Keratinocyte (primary cell): Measurements from ENCODE around the gene PTPRD. TPM values are rescaled to one million over a fixed set of nuclear protein-coding genes. Genes with fewer than 3 reads are reported as not detected.

ENCODE experiments used
- DNase-seq: peaks from one replicate; pipeline ENCODE4 v3.0.0-alpha.2; 2011; ENCODE audit warnings: low read depth, missing footprints, low spot score
- FAIRE-seq: peaks from 2 replicates; lab custom pipeline; 2011; peaks lifted over from hg19 to GRCh38; lab: Jason Lieb, UNC
- H2AFZ ChIP-seq: 2 replicates; pipeline ENCODE4 v1.6.0; 2012; ENCODE audit warnings: low read length, control low read depth, inconsistent platforms; ENCODE audit not compliant: control insufficient read depth
- H3K27ac ChIP-seq: 2 replicates; pipeline ENCODE4 v1.5.1; 2011; ENCODE audit warnings: low read length; ENCODE audit not compliant: control insufficient read depth, insufficient read depth
- H3K27me3 ChIP-seq: 3 replicates; pipeline ENCODE4 v1.6.0; 2011; ENCODE audit warnings: low read length; ENCODE audit not compliant: control insufficient read depth, insufficient read depth; ENCODE audit errors: extremely low read depth
- H3K36me3 ChIP-seq, 2 experiments: 2 replicates in 1 of 2; 3 replicates in 1 of 2; pipeline ENCODE4 v1.5.1; 2011; ENCODE audit warnings: low read length in 2 of 2, mild to moderate bottlenecking in 1 of 2; ENCODE audit not compliant: control insufficient read depth in 2 of 2, insufficient read depth in 2 of 2; ENCODE audit errors: extremely low read depth in 1 of 2
- H3K4me1 ChIP-seq: 3 replicates; pipeline ENCODE4 v1.5.1; 2011; ENCODE audit warnings: low read length; ENCODE audit not compliant: control insufficient read depth, insufficient read depth; ENCODE audit errors: extremely low read depth
- H3K4me2 ChIP-seq: 3 replicates; pipeline ENCODE4 v1.6.0; 2011; ENCODE audit warnings: low read depth, low read length; ENCODE audit not compliant: control insufficient read depth, insufficient read depth; ENCODE audit errors: extremely low read depth
- H3K4me3 ChIP-seq, 3 experiments: fragments of 200-600 bp in 1 of 3; sonication (generic) in 1 of 3; 2 replicates in 2 of 3; 3 replicates in 1 of 3; pipeline ENCODE4 v1.5.1; 2011 to 2016; ENCODE audit warnings: low read length in 3 of 3, mild to moderate bottlenecking in 3 of 3, control low read depth in 2 of 3, inconsistent platforms in 1 of 3, low read depth in 1 of 3, mixed read lengths in 1 of 3, mixed run types in 1 of 3, moderate library complexity in 1 of 3; ENCODE audit not compliant: control insufficient read depth in 2 of 3, insufficient read depth in 2 of 3; ENCODE audit errors: extremely low read depth in 1 of 3
- H3K79me2 ChIP-seq: 2 replicates; pipeline ENCODE4 v1.6.0; 2012; ENCODE audit warnings: low read length; ENCODE audit not compliant: control insufficient read depth, insufficient read depth
- H3K9ac ChIP-seq: 3 replicates; pipeline ENCODE4 v1.6.0; 2011; ENCODE audit warnings: low read length; ENCODE audit not compliant: control insufficient read depth, insufficient read depth; ENCODE audit errors: extremely low read depth
- H3K9me1 ChIP-seq: 3 replicates; pipeline ENCODE4 v1.6.0; 2011; ENCODE audit warnings: low read length; ENCODE audit not compliant: control insufficient read depth, insufficient read depth; ENCODE audit errors: extremely low read depth
- H3K9me3 ChIP-seq: 2 replicates; pipeline ENCODE4 v1.5.1; 2012; ENCODE audit warnings: low read depth, low read length; ENCODE audit not compliant: control insufficient read depth
- H4K20me1 ChIP-seq: 3 replicates; pipeline ENCODE4 v1.6.0; 2011; ENCODE audit warnings: low read length; ENCODE audit not compliant: control insufficient read depth, insufficient read depth; ENCODE audit errors: extremely low read depth
- CTCF ChIP-seq, 3 experiments: IDR thresholded peaks in 1 of 3; conservative IDR thresholded peaks in 1 of 3; optimal IDR thresholded peaks in 1 of 3; 2 replicates in 2 of 3; 3 replicates in 1 of 3; pipeline versions ENCODE3 to v1.5.1; 2011; ENCODE audit warnings: low read length in 3 of 3, mild to moderate bottlenecking in 3 of 3, moderate library complexity in 2 of 3, control low read depth in 1 of 3, inconsistent platforms in 1 of 3; ENCODE audit not compliant: insufficient read depth in 2 of 3; ENCODE audit errors: extremely low read depth in 1 of 3
- EZH2 ChIP-seq: IDR thresholded peaks from one replicate; pipeline ENCODE4 v1.6.1; 2012; ENCODE audit warnings: inconsistent platforms, mild to moderate bottlenecking, low read length, moderate library complexity
- dilution Hi-C: fragments of 300-500 bp; cut with MboI; formaldehyde crosslinking; loops from one replicate; pipeline ENCODE4 v1.7.0; 2020; ENCODE audit warnings: low sequenced_read_pairs; ENCODE audit not compliant: extremely low pct_ligation_motif_present
- polyA plus RNA-seq, 5 experiments: library from polyadenylated mRNA; depleted of rRNA in 3 of 5; stranded (reverse) in 3 of 5; stranded (forward) in 1 of 5; unstranded in 1 of 5; fragments of >200 nt; gene quantifications; 1 replicate in 1 of 5; 2 replicates in 3 of 5; 3 replicates in 1 of 5; pipeline versions ENCODE4 v1.2.1 to v1.2.3, GENCODE V29; 2011 to 2012; ENCODE audit warnings: missing spikeins in 2 of 5, low read depth in 1 of 5, low replicate concordance in 1 of 5

The PTPRD gene
- polyA plus RNA-seq, 1 donor (not counting 4 experiments of a cell fraction or from before 2014, with no cell fraction given), result 0.10 TPM

GRCh38 chr9:8754751-8755150 is 1858.1 kb downstream of the PTPRD start:
- no peaks in the 10 kb centered on the region for H4K20me1 ChIP-seq
- dilution Hi-C loops, result no loop called here
- DNase-seq (no peak), FAIRE-seq (no peak)
- no peaks in the 10 kb centered on the region for H3K36me3 ChIP-seq
- TF ChIP-seq CTCF (optimal IDR thresholded peaks at IDR 0.05 in 1 of 3, IDR thresholded peaks at IDR 0.05 in 1 of 3, conservative IDR thresholded peaks at IDR 0.05 in 1 of 3; ENCODE audit: extremely low read depth in 1 of 3, insufficient read depth in 2 of 3, low read length in 3 of 3) (no peak), EZH2 (no peak)
- H3K27me3 ChIP-seq, result no peaks in the 10 kb centered on the region
- no peaks in the 10 kb centered on the region for H3K79me2 ChIP-seq
- no peaks in the 10 kb centered on the region for H3K9me3 ChIP-seq
- no peaks in the 10 kb centered on the region for H3K4me1 ChIP-seq
- H3K4me3 ChIP-seq, result no peak overlapping the region
- H3K9ac ChIP-seq, result no peak overlapping the region
- no peak overlapping the region for H2AFZ ChIP-seq
- no peaks in the 10 kb centered on the region for H3K9me1 ChIP-seq
- H3K27ac ChIP-seq, result no peak overlapping the region
- H3K4me2 ChIP-seq, result no peak overlapping the region

- no peaks in the 10 kb centered on the region for H3K79me2 ChIP-seq
- no peaks in the 10 kb centered on the region for H3K9me3 ChIP-seq
- H3K4me1 ChIP-seq, result no peaks in the 10 kb centered on the region
- no peaks in the 10 kb centered on the region for H3K9me1 ChIP-seq
- H3K9ac ChIP-seq, result no peak overlapping the region
- H3K27me3 ChIP-seq, result no peaks in the 10 kb centered on the region
- H3K27ac ChIP-seq, result no peak overlapping the region
- H4K20me1 ChIP-seq, result no peaks in the 10 kb centered on the region
- no peak for DNase-seq
- dilution Hi-C loops, result no loop called here
- no peak for FAIRE-seq
- TF ChIP-seq CTCF (optimal IDR thresholded peaks at IDR 0.05 in 1 of 3, IDR thresholded peaks at IDR 0.05 in 1 of 3, conservative IDR thresholded peaks at IDR 0.05 in 1 of 3; ENCODE audit: extremely low read depth in 1 of 3, insufficient read depth in 2 of 3, low read length in 3 of 3) (no peak), EZH2 (no peak)
- no peaks in the 10 kb centered on the region for H3K36me3 ChIP-seq
- H3K4me2 ChIP-seq, result no peak overlapping the region
- H3K4me3 ChIP-seq, result no peak overlapping the region
- no peak overlapping the region for H2AFZ ChIP-seq
Measured at GRCh38 chr9:8751406-8751930, 1861.3 kb downstream of the PTPRD start.
